Lower lobe of right lung (tissue), 2 donors: Measurements from ENCODE around the gene COL9A2. TPM values are rescaled to one million over a fixed set of nuclear protein-coding genes. Genes with fewer than 3 reads are reported as not detected.

Experiments used
- ATAC-seq, 2 donors: fragments of 200-7000 bp; cut with Tn5 transposase; one replicate each; pipeline ENCODE4 v1.9.1; 2020 to 2022; ENCODE audit warnings: mild to moderate bottlenecking in 2 of 2, moderate library complexity in 2 of 2
- DNase-seq: peaks from one replicate; pipeline ENCODE4 v3.0.0-alpha.2; 2020
- H3K27ac ChIP-seq: fragments of 200-600 bp; one replicate; pipeline ENCODE4 v1.8.0; 2022
- H3K27me3 ChIP-seq: fragments of 200-600 bp; one replicate; pipeline ENCODE4 v1.8.0; 2022; ENCODE audit warnings: low read depth
- H3K36me3 ChIP-seq: fragments of 200-600 bp; one replicate; pipeline ENCODE4 v1.8.0; 2022; ENCODE audit warnings: mild to moderate bottlenecking
- H3K4me1 ChIP-seq: fragments of 200-600 bp; one replicate; pipeline ENCODE4 v1.8.0; 2022
- H3K4me3 ChIP-seq: fragments of 200-600 bp; one replicate; pipeline ENCODE4 v1.8.0; 2022; ENCODE audit warnings: mild to moderate bottlenecking
- H3K9me3 ChIP-seq: fragments of 200-600 bp; one replicate; pipeline ENCODE4 v1.8.0; 2022
- intact Hi-C: fragments of 100-400 bp; cut with DNase I; formaldehyde crosslinking; loops from one replicate; pipeline ENCODE4 v1.11.0; 2022
- total RNA-seq: library from RNA; stranded (reverse); fragmentation: NEBNext Ultra II Directional; extraction: Animal tissue kit (Norgen Biotek cat#: 25700); gene quantifications from one replicate; pipeline ENCODE4 v1.2.1, GENCODE V29; 2021
- TF ChIP-seq, protein P1 (sequence below): fragments of 200-600 bp; IDR thresholded peaks from one replicate; pipeline ENCODE4 v1.8.0; 2022; ENCODE audit warnings: antibody characterized with exemption, mild to moderate bottlenecking
- donor health status: DM: no; HTN: yes; CAD: no; lungs with severe emphysema.

COL9A2 gene
- total RNA-seq, 1 donor from 2014 or later = 7.6 TPM

DNA sequence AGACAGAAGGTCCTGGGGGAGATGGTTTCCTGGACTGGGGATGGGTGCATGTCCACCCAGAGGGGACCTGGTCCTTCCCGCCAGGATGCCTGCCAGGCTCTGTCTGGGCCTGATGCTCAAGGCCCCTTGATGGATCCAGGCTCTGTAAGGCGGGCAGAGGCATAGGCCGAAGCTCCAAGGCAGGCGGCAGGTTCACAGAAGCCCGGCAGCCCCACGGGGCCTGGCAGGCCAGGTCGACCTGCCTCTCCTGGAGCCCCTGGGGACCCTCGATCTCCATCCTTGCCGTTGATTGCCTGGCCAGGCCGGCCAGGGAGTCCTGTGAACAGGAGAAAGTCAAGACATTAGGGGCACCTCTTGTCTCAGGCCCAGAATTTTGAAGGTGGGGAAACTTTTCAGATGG, 16.0 kb downstream of the COL9A2 start:
- no peaks in the 10 kb centered on the region for H3K36me3 ChIP-seq
- H3K27me3 ChIP-seq = no peaks in the 10 kb centered on the region
- TF ChIP-seq, protein P1, sequence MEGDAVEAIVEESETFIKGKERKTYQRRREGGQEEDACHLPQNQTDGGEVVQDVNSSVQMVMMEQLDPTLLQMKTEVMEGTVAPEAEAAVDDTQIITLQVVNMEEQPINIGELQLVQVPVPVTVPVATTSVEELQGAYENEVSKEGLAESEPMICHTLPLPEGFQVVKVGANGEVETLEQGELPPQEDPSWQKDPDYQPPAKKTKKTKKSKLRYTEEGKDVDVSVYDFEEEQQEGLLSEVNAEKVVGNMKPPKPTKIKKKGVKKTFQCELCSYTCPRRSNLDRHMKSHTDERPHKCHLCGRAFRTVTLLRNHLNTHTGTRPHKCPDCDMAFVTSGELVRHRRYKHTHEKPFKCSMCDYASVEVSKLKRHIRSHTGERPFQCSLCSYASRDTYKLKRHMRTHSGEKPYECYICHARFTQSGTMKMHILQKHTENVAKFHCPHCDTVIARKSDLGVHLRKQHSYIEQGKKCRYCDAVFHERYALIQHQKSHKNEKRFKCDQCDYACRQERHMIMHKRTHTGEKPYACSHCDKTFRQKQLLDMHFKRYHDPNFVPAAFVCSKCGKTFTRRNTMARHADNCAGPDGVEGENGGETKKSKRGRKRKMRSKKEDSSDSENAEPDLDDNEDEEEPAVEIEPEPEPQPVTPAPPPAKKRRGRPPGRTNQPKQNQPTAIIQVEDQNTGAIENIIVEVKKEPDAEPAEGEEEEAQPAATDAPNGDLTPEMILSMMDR = no peak
- no peak overlapping the region for H3K4me3 ChIP-seq
- no peaks in the 10 kb centered on the region for H3K4me1 ChIP-seq
- DNase-seq (no peak), ATAC-seq (no peak)
- no peaks in the 10 kb centered on the region for H3K9me3 ChIP-seq
- intact Hi-C loops = no loop called here
- no peak overlapping the region for H3K27ac ChIP-seq

DNA sequence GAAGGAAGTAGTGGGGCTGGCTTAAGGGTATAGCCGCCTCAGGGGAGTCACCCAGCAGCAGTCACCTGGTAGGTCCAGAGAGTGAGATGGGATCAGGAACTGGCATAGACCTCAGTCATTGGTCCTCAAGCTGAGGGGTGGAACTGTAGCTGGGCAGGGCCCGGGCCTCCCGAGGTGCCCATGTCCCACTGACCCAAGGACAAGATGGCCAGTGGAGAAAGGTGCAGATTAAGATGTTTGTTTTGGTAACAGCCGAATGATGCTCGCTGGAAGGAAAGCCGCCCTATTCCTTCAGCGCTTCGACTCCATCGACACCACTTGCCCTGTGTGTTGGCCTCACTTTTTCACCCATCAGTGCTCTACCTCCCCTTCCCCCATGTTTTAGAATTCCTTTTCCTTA, 16.4 kb downstream of the COL9A2 start:
- H3K4me3 ChIP-seq = no peak overlapping the region
- no peaks in the 10 kb centered on the region for H3K36me3 ChIP-seq
- no peak overlapping the region for H3K27ac ChIP-seq
- intact Hi-C loops = no loop called here
- H3K27me3 ChIP-seq = no peaks in the 10 kb centered on the region
- TF ChIP-seq, protein P1 = no peak
- H3K9me3 ChIP-seq = no peaks in the 10 kb centered on the region
- H3K4me1 ChIP-seq = no peaks in the 10 kb centered on the region
- ATAC-seq (no peak), DNase-seq (no peak)

DNA sequence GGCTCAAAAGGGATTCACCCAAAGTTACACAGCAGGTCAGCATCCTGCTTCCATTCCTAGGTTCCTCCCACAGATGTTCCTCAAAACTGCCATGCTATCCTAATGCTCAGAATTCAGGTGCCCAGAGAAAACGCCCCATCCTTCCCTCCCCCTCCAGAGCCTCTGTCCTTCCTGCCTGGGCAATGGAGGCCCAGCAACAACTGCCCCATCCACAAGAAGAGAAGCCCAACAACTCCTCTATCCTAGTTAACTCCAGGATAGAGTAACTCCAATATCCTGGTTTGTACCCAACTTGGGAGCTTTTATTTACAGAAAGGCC, 16.9 kb downstream of the COL9A2 start:
- H3K27me3 ChIP-seq = no peaks in the 10 kb centered on the region
- H3K4me3 ChIP-seq = no peak overlapping the region
- TF ChIP-seq, protein P1 = no peak
- no peaks in the 10 kb centered on the region for H3K4me1 ChIP-seq
- H3K9me3 ChIP-seq = no peaks in the 10 kb centered on the region
- H3K36me3 ChIP-seq = no peaks in the 10 kb centered on the region
- intact Hi-C loops = no loop called here
- ATAC-seq (no peak), DNase-seq (no peak)
- H3K27ac ChIP-seq = no peak overlapping the region

DNA sequence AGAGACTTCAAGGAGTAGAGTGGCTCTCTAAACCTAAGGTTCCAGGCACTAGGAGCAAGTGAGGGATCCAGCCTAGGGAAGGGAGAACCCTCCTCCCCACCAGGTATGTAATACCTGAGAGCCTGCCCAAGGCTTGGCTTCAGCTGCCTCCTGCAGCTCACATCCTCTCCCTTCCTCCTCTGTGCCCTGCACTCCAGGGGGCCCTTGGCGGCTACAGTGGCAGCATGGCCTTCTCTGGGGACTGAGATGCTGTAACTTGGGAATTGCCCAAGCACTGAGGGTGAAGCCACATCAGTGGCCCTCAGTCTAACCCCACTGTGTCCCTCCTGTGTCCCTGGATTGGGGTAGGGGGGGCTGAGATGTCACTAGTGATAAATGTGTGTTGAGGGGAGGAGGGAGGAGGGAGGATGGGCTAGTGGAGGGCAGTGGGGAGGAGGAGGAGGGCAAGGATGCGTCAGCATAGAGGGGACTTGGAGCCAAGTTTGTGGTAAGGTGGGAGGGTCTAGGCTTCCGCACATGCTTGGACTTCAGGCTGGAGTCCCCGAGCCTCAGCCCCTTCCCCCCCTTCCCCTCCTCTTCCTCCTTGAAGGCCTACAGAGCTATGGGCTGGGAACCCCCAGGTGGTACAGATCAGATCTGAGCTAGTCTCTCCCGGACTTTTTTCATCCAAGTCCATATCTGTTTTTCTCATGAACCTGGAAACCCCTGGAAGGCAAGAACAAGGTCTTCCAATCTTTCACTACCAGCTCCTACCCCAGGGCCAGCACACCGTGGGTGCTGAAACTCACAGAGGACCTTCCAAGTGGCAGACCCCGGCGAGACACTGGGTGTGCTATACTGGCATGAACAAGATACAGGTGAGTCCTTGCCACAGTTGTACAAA, 17.5 kb downstream of the COL9A2 start:
- Histone ChIP-seq H3K9me3 (no peaks in the 10 kb centered on the region), H3K27me3 (no peaks in the 10 kb centered on the region), H3K4me1 (no peaks in the 10 kb centered on the region), H3K27ac (no peak overlapping the region), H3K36me3 (peaks cover under 1% of the 10 kb centered on the region), H3K4me3 (no peak overlapping the region)
- TF ChIP-seq, protein P1 = no peak
- DNase-seq (no peak), ATAC-seq (no peak)
- intact Hi-C loops = no loop called here

GRCh38 chr1:40291293-40291692, 25.8 kb downstream of the COL9A2 start:
- TF ChIP-seq, protein P1 = no peak
- intact Hi-C loops = no loop called here
- no peak for ATAC-seq
- H3K4me3 ChIP-seq = no peak overlapping the region
- H3K4me1 ChIP-seq = no peaks in the 10 kb centered on the region
- peaks cover 80% of the 10 kb centered on the region for H3K36me3 ChIP-seq
- H3K9me3 ChIP-seq = no peaks in the 10 kb centered on the region
- H3K27me3 ChIP-seq = no peaks in the 10 kb centered on the region
- DNase-seq = no peak
- H3K27ac ChIP-seq = no peak overlapping the region
